ENCODE results near the gene SIN3A.

Gene SIN3A

GRCh38 chr15:75364881-75365280 lies 86.6 kb downstream of the SIN3A start:
- no peak for TF ChIP-seq CTCF (IDR thresholded peaks at IDR 0.05)
- no peak for TF ChIP-seq ZFX (IDR thresholded peaks at IDR 0.05; ENCODE audit: borderline replicate concordance)
- no peak overlapping the region for H3K27ac ChIP-seq

DNA sequence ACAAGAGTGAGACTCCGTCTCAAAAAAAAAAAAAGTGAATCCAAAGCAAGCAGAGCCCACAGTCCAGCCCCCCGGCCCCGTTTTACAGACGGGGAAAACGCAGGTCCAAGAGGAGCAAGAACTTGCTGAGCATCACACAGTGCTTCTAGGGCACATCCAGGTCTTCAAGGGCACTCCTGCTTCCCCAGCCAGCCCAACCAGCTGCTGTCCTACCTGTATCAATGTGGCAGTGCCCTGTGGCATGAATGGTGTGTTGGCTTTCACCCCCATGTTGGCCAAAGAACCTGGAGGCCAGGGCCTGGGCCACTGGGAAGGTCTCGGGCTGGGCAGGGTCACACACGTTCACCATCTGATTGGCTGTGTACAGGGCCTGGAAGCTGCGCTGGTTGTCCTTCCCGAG lies 87.7 kb downstream of the SIN3A start:
- H3K27ac ChIP-seq: no peak overlapping the region
- TF ChIP-seq ZFX (IDR thresholded peaks at IDR 0.05; ENCODE audit: borderline replicate concordance): no peak

- no peak overlapping the region for H3K27ac ChIP-seq
- TF ChIP-seq CTCF (IDR thresholded peaks at IDR 0.05): no peak
- TF ChIP-seq ZFX (IDR thresholded peaks at IDR 0.05; ENCODE audit: borderline replicate concordance): no peak
Observed at GRCh38 chr15:75362642-75363249, 88.7 kb downstream of the SIN3A start.

- no peak overlapping the region for H3K27ac ChIP-seq
- TF ChIP-seq CTCF (IDR thresholded peaks at IDR 0.05): no peak
- no peak for TF ChIP-seq ZFX (IDR thresholded peaks at IDR 0.05; ENCODE audit: borderline replicate concordance)
Observed at GRCh38 chr15:75361989-75362641, 89.4 kb downstream of the SIN3A start.

- TF ChIP-seq ZFX (IDR thresholded peaks at IDR 0.05; ENCODE audit: borderline replicate concordance): no peak
- no peak for TF ChIP-seq CTCF (IDR thresholded peaks at IDR 0.05)
- no peak overlapping the region for H3K27ac ChIP-seq
Observed at GRCh38 chr15:75361361-75361988, 90.0 kb downstream of the SIN3A start.

GRCh38 chr15:75360856-75361255 lies 90.6 kb downstream of the SIN3A start:
- TF ChIP-seq CTCF (IDR thresholded peaks at IDR 0.05) (no peak), ZFX (IDR thresholded peaks at IDR 0.05; ENCODE audit: borderline replicate concordance) (no peak)

GRCh38 chr15:75360391-75360790 lies 91.1 kb downstream of the SIN3A start:
- no peak for TF ChIP-seq ZFX (IDR thresholded peaks at IDR 0.05; ENCODE audit: borderline replicate concordance)
- TF ChIP-seq CTCF (IDR thresholded peaks at IDR 0.05): no peak
- no peak overlapping the region for H3K27ac ChIP-seq

More at GRCh38 chr15:75360856-75361255, 90.6 kb downstream of the SIN3A start:
- H3K27ac ChIP-seq: no peak overlapping the region
